SK-N-SH (cell line): ENCODE data around the gene RBM20. TPM values are rescaled to one million over a fixed set of nuclear protein-coding genes. Genes with fewer than 3 reads are reported as not detected.

Source experiments
- CTCF ChIA-PET: fragments of 300-600, 350-600 bp; formaldehyde crosslinking; extraction: SDS; loops from one replicate; lab custom pipeline; 2021; lab: Yijun Ruan, JAX
- POLR2A ChIA-PET: fragments of 350-600 bp; sonication (Branson Sonifier 250); formaldehyde crosslinking; extraction: SDS; loops from one replicate; lab custom pipeline; 2020; ENCODE audit warnings: antibody characterized with exemption, inconsistent platforms; lab: Yijun Ruan, JAX
- DNase-seq: peaks from one replicate; pipeline ENCODE4 v3.0.0; 2012
- H2AFZ ChIP-seq: fragments of 200-600 bp; sonication (generic); 2 replicates; pipeline ENCODE4 v1.8.1; 2016; ENCODE audit warnings: antibody characterized with exemption, mild to moderate bottlenecking, low read depth
- H3F3A ChIP-seq: fragments of 200-600 bp; sonication (generic); replicated peaks from 2 replicates; pipeline ENCODE3; 2016; ENCODE audit warnings: antibody characterized with exemption, mild to moderate bottlenecking; ENCODE audit not compliant: insufficient read depth
- H3K27ac ChIP-seq, 2 experiments: fragments of 200-500 bp in 1 of 2; fragments of 200-600 bp in 1 of 2; sonication (Bioruptor generic) in 1 of 2; sonication (generic), shearing (Covaris generic) in 1 of 2; 2 replicates each; pipeline versions ENCODE4 v1.5.1 to v1.6.1; 2014 to 2016; ENCODE audit warnings: low read depth in 2 of 2, inconsistent platforms in 1 of 2, low read length in 1 of 2, mild to moderate bottlenecking in 1 of 2, mixed read lengths in 1 of 2
- H3K27me3 ChIP-seq: fragments of 200-600 bp; sonication (generic), shearing (Covaris generic); 2 replicates; pipeline ENCODE4 v1.6.1; 2016; ENCODE audit warnings: mixed run types; ENCODE audit not compliant: insufficient read depth
- H3K36me3 ChIP-seq, 2 experiments: fragments of 200-500 bp in 1 of 2; fragments of 200-600 bp in 1 of 2; sonication (Bioruptor generic) in 1 of 2; sonication (generic) in 1 of 2; replicated peaks in 1 of 2; 2 replicates each; pipeline versions ENCODE3 to v1.5.1; 2014 to 2016; ENCODE audit warnings: low read length in 1 of 2, mild to moderate bottlenecking in 1 of 2; ENCODE audit not compliant: insufficient read depth in 2 of 2, control insufficient read depth in 1 of 2
- H3K4me1 ChIP-seq, 2 experiments: fragments of 200-500 bp in 1 of 2; fragments of 200-600 bp in 1 of 2; sonication (Bioruptor generic) in 1 of 2; sonication (generic), shearing (Covaris generic) in 1 of 2; 2 replicates each; pipeline versions ENCODE4 v1.5.1 to v1.6.1; 2014 to 2016; ENCODE audit warnings: low read depth in 1 of 2, low read length in 1 of 2, mixed run types in 1 of 2; ENCODE audit not compliant: insufficient read depth in 2 of 2, control insufficient read depth in 1 of 2
- H3K4me2 ChIP-seq: fragments of 200-600 bp; sonication (generic), shearing (Covaris generic); 2 replicates; pipeline ENCODE4 v1.6.1; 2017; ENCODE audit warnings: mixed run types
- H3K4me3 ChIP-seq, 2 experiments: fragments of 200-500 bp in 1 of 2; fragments of 200-600 bp in 1 of 2; sonication (Bioruptor generic) in 1 of 2; sonication (generic), shearing (Covaris generic) in 1 of 2; 2 replicates each; pipeline versions ENCODE4 v1.5.1 to v1.8.1; 2014 to 2016; ENCODE audit warnings: low read depth in 2 of 2, inconsistent platforms in 1 of 2, low read length in 1 of 2, mild to moderate bottlenecking in 1 of 2, mixed read lengths in 1 of 2, moderate library complexity in 1 of 2
- H3K79me2 ChIP-seq: fragments of 200-600 bp; sonication (generic); 2 replicates; pipeline ENCODE4 v1.8.1; 2017; ENCODE audit warnings: mild to moderate bottlenecking; ENCODE audit not compliant: insufficient read depth
- H3K9ac ChIP-seq: fragments of 200-600 bp; sonication (generic); 2 replicates; pipeline ENCODE4 v1.6.1; 2017; ENCODE audit warnings: mixed run types
- H3K9me2 ChIP-seq: fragments of 200-600 bp; sonication (generic); 2 replicates; pipeline ENCODE4 v1.6.1; 2017; ENCODE audit warnings: mixed run types
- H3K9me3 ChIP-seq: fragments of 200-600 bp; sonication (generic); 2 replicates; pipeline ENCODE4 v1.6.1; 2017; ENCODE audit warnings: mixed run types, mild to moderate bottlenecking, moderate library complexity
- H4K20me1 ChIP-seq: fragments of 200-600 bp; sonication (generic); 2 replicates; pipeline ENCODE4 v1.6.1; 2017; ENCODE audit warnings: mild to moderate bottlenecking, mixed run types; ENCODE audit not compliant: insufficient read depth
- ELF1 ChIP-seq: IDR thresholded peaks from 2 replicates; pipeline ENCODE4 v1.4.0; 2012
- FOSL2 ChIP-seq: IDR thresholded peaks from 2 replicates; pipeline ENCODE4 v1.4.0; 2012; ENCODE audit warnings: low read depth, mild to moderate bottlenecking, moderate library complexity, borderline replicate concordance
- GATA2 ChIP-seq: sonication (generic); formaldehyde crosslinking; IDR thresholded peaks from 2 replicates; pipeline ENCODE4 v1.5.0; 2020; ENCODE audit warnings: mild to moderate bottlenecking, missing genetic modification reagents
- MEF2A ChIP-seq: IDR thresholded peaks from 2 replicates; pipeline ENCODE4 v1.4.0; 2012; ENCODE audit warnings: low read depth, borderline replicate concordance
- RAD21 ChIP-seq: IDR thresholded peaks from 2 replicates; pipeline ENCODE4 v1.6.1; 2012; ENCODE audit warnings: mild to moderate bottlenecking, low read length
- RXRA ChIP-seq: IDR thresholded peaks from 2 replicates; pipeline ENCODE4 v1.4.0; 2012; ENCODE audit warnings: low read depth, mild to moderate bottlenecking, borderline replicate concordance
- TCF12 ChIP-seq: IDR thresholded peaks from 2 replicates; pipeline ENCODE4 v1.4.0; 2012
- WGBS: methylation state at CpG from one replicate; pipeline ENCODE4 v1.1.6; 2017; ENCODE audit warnings: low lambda C conversion rate; 5-methylcytosine and 5-hydroxymethylcytosine counted together
- polyA plus RNA-seq, 3 experiments: library from polyadenylated mRNA; depleted of rRNA; stranded (reverse); fragments of >200 nt; gene quantifications; 2 replicates each; pipeline ENCODE4 v1.2.3, GENCODE V29; 2012
- TF ChIP-seq, protein P1 (sequence below): fragments of 200-600 bp; sonication (generic); IDR thresholded peaks from 2 replicates; pipeline ENCODE4 v1.6.1; 2017; ENCODE audit warnings: antibody characterized with exemption, mild to moderate bottlenecking, moderate library complexity
- TF ChIP-seq, protein P2 (sequence below): IDR thresholded peaks from 2 replicates; pipeline ENCODE4; 2012
- TF ChIP-seq, protein P3 (sequence below): IDR thresholded peaks from 2 replicates; pipeline ENCODE4 v1.4.0; 2012; ENCODE audit warnings: low read depth, borderline replicate concordance

The RBM20 gene
- polyA plus RNA-seq, 1 of the 3 experiments (the other 2 are of a cell fraction) = 0.64 TPM

DNA sequence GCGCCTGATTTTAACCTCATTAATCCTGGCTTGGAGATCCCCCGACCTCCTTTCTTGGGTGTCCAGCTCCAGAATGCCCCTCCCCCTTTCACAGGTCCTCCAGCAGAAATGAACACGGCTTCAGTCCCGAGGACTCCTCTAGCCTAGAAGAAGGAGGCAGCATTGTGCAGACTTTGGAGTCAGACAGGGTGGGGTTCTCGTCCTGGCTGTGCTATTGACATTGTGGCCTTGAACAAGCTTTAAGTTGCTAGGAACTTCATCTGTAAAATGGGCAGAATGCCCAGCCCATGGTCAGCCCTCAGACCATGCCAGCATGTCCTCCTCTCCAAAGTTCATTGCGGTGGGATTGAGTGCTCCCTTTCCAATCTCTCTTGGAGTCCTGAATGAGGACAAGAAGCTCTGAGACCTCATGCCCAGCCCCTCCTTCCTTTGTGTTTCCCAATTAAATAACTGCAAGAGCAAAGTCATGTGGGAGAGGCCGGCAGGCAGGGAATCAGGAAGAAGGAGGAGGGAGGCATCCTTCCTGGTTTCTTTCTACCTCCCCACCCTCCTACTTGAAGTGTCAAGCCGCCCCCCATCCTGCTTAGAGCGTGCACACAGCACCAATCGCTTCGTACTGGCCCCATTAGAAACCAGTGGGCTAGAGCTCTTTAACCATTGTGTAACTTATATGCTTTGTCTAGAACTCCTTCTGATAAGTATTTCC is 86.4 kb downstream of the RBM20 start:
- H3K27ac ChIP-seq = no peak overlapping the region
- peaks cover 0 to 9% of the 10 kb centered on the region in 2 experiments; a peak in 1 of 4 replicates for H3K4me1 ChIP-seq
- CTCF ChIA-PET = interaction anchor here (1.1 to 2.1 kb wide), 5 partner anchors 10 to 72 kb away, joined by 3 to 10 read pairs (median 3); no protein-coding TSS in a partner anchor
- H3K79me2 ChIP-seq = no peaks in the 10 kb centered on the region
- H3F3A ChIP-seq = no peaks in the 10 kb centered on the region
- POLR2A ChIA-PET = no interaction called here
- WGBS = 82% methylated on average over 11 of the region's 11 CpGs
- TF ChIP-seq, protein P1, sequence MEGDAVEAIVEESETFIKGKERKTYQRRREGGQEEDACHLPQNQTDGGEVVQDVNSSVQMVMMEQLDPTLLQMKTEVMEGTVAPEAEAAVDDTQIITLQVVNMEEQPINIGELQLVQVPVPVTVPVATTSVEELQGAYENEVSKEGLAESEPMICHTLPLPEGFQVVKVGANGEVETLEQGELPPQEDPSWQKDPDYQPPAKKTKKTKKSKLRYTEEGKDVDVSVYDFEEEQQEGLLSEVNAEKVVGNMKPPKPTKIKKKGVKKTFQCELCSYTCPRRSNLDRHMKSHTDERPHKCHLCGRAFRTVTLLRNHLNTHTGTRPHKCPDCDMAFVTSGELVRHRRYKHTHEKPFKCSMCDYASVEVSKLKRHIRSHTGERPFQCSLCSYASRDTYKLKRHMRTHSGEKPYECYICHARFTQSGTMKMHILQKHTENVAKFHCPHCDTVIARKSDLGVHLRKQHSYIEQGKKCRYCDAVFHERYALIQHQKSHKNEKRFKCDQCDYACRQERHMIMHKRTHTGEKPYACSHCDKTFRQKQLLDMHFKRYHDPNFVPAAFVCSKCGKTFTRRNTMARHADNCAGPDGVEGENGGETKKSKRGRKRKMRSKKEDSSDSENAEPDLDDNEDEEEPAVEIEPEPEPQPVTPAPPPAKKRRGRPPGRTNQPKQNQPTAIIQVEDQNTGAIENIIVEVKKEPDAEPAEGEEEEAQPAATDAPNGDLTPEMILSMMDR = no peak
- TF ChIP-seq, protein P2, sequence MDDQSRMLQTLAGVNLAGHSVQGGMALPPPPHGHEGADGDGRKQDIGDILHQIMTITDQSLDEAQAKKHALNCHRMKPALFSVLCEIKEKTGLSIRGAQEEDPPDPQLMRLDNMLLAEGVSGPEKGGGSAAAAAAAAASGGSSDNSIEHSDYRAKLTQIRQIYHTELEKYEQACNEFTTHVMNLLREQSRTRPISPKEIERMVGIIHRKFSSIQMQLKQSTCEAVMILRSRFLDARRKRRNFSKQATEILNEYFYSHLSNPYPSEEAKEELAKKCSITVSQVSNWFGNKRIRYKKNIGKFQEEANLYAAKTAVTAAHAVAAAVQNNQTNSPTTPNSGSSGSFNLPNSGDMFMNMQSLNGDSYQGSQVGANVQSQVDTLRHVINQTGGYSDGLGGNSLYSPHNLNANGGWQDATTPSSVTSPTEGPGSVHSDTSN = no peak
- TF ChIP-seq, protein P3, sequence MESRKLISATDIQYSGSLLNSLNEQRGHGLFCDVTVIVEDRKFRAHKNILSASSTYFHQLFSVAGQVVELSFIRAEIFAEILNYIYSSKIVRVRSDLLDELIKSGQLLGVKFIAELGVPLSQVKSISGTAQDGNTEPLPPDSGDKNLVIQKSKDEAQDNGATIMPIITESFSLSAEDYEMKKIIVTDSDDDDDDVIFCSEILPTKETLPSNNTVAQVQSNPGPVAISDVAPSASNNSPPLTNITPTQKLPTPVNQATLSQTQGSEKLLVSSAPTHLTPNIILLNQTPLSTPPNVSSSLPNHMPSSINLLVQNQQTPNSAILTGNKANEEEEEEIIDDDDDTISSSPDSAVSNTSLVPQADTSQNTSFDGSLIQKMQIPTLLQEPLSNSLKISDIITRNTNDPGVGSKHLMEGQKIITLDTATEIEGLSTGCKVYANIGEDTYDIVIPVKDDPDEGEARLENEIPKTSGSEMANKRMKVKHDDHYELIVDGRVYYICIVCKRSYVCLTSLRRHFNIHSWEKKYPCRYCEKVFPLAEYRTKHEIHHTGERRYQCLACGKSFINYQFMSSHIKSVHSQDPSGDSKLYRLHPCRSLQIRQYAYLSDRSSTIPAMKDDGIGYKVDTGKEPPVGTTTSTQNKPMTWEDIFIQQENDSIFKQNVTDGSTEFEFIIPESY = no peak
- TF ChIP-seq FOSL2 (no peak), TCF12 (no peak), GATA2 (no peak), RAD21 (no peak), ELF1 (no peak), RXRA (no peak), MEF2A (no peak)
- H4K20me1 ChIP-seq = no peaks in the 10 kb centered on the region
- no peaks in the 10 kb centered on the region for H3K9me2 ChIP-seq
- no peak overlapping the region for H2AFZ ChIP-seq
- H3K36me3 ChIP-seq = no peaks in the 10 kb centered on the region
- H3K4me3 ChIP-seq = no peak overlapping the region
- no peak overlapping the region for H3K9ac ChIP-seq
- no peaks in the 10 kb centered on the region for H3K9me3 ChIP-seq
- no peaks in the 10 kb centered on the region; the same call in 1 of the 2 replicates for H3K27me3 ChIP-seq
- DNase-seq = no peak
- no peak overlapping the region for H3K4me2 ChIP-seq
